Breast epithelium (tissue), 3 donors: ENCODE data around the gene ELMOD1.

ENCODE experiments used
- CTCF ChIP-seq, 3 donors: fragments of 450-650 bp; IDR thresholded peaks; one replicate each; pipeline ENCODE4 v1.5.1; 2016 to 2017; ENCODE audit warnings: antibody characterized with exemption in 3 of 3, mild to moderate bottlenecking in 3 of 3, moderate library complexity in 3 of 3
- POLR2AphosphoS5 ChIP-seq, 3 donors: sonication (generic); formaldehyde crosslinking; IDR thresholded peaks; one replicate each; pipeline ENCODE4 v1.6.1; 2017; ENCODE audit warnings: antibody characterized with exemption in 3 of 3

GRCh38 chr11:107699371-107700285 lies 108.7 kb downstream of the ELMOD1 start:
- TF ChIP-seq CTCF (IDR thresholded peaks at IDR 0.05) (no peak), POLR2AphosphoS5 (IDR thresholded peaks at IDR 0.05) (no peak)
